ENCODE measurements around the gene FLNA. TPM values are rescaled to one million over a fixed set of nuclear protein-coding genes. Genes with fewer than 3 reads are reported as not detected.

Gene FLNA
- total and polyA plus RNA-seq, 2 donors (not counting 3 experiments of a cell fraction or from before 2014, with no cell fraction given) = 658 to 1,474 TPM

- no peaks in the 10 kb centered on the region for H4K20me1 ChIP-seq (replicated peaks; ENCODE audit: control insufficient read depth, extremely low read depth, insufficient read depth, low read length)
- dilution Hi-C loops (cut with MboI; ENCODE audit: extremely low pct_ligation_motif_present, low sequenced_read_pairs) = no loop called here
- DNase-seq (ENCODE audit: low read depth, low spot score) = no peak
These were observed 9.2 kb upstream of the FLNA start for GRCh38 chrX:154383359-154384283.

More at GRCh38 chrX:154383359-154384283, 9.2 kb upstream of the FLNA start:
- Histone ChIP-seq H2AFZ (ENCODE audit: low read depth, low read length) (no peak overlapping the region), H3K27ac (ENCODE audit: insufficient read depth, low read depth, low read length) (no peak overlapping the region), H3K36me3 (ENCODE audit: control insufficient read depth in 2 of 2, extremely low read depth in 1 of 2, insufficient read depth in 2 of 2, low read length in 2 of 2) (no peaks in the 10 kb centered on the region), H3K9me3 (replicated peaks; ENCODE audit: control insufficient read depth, insufficient read depth, low read length) (no peaks in the 10 kb centered on the region), H3K4me2 (ENCODE audit: insufficient read depth, low read length) (no peak overlapping the region), H3K27me3 (ENCODE audit: control insufficient read depth in 2 of 2, insufficient read depth in 2 of 2, low read length in 2 of 2) (no peaks in the 10 kb centered on the region), H3K4me3 (replicated peaks in 1 of 3; ENCODE audit: insufficient read depth in 1 of 3, low read depth in 1 of 3, low read length in 3 of 3) (no peak overlapping the region), H3K4me1 (ENCODE audit: control insufficient read depth, extremely low read depth, insufficient read depth, low read length) (no peaks in the 10 kb centered on the region), H3K9ac (replicated peaks; ENCODE audit: extremely low read depth, insufficient read depth, low read length) (no peak overlapping the region), H3K9me1 (replicated peaks; ENCODE audit: control insufficient read depth, extremely low read depth, insufficient read depth, low read length) (no peaks in the 10 kb centered on the region), H3K79me2 (ENCODE audit: control insufficient read depth, insufficient read depth, low read length) (peaks cover 17% of the 10 kb centered on the region)
- FAIRE-seq = no peak
- TF ChIP-seq POLR2AphosphoS5 (IDR thresholded peaks at IDR 0.05; ENCODE audit: insufficient read depth, low read depth, low read length) = no peak
- TF ChIP-seq, protein P1, sequence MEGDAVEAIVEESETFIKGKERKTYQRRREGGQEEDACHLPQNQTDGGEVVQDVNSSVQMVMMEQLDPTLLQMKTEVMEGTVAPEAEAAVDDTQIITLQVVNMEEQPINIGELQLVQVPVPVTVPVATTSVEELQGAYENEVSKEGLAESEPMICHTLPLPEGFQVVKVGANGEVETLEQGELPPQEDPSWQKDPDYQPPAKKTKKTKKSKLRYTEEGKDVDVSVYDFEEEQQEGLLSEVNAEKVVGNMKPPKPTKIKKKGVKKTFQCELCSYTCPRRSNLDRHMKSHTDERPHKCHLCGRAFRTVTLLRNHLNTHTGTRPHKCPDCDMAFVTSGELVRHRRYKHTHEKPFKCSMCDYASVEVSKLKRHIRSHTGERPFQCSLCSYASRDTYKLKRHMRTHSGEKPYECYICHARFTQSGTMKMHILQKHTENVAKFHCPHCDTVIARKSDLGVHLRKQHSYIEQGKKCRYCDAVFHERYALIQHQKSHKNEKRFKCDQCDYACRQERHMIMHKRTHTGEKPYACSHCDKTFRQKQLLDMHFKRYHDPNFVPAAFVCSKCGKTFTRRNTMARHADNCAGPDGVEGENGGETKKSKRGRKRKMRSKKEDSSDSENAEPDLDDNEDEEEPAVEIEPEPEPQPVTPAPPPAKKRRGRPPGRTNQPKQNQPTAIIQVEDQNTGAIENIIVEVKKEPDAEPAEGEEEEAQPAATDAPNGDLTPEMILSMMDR (IDR thresholded peaks at IDR 0.05; ENCODE audit: extremely low read depth in 1 of 2, insufficient read depth in 1 of 2, low read depth in 1 of 2, low read length in 2 of 2) = no peak
- TF ChIP-seq POLR2A (IDR thresholded peaks at IDR 0.05; ENCODE audit: low read depth, low read length) = no peak
- TF ChIP-seq FOS (IDR thresholded peaks at IDR 0.05; ENCODE audit: borderline replicate concordance, insufficient read depth, low read length) = no peak
- no peak for TF ChIP-seq MYC (IDR thresholded peaks at IDR 0.05; ENCODE audit: low read depth, low read length)
- TF ChIP-seq, protein P2, sequence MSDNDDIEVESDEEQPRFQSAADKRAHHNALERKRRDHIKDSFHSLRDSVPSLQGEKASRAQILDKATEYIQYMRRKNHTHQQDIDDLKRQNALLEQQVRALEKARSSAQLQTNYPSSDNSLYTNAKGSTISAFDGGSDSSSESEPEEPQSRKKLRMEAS (IDR thresholded peaks at IDR 0.05; ENCODE audit: insufficient read depth, insufficient read length) = no peak
- TF ChIP-seq JUN (IDR thresholded peaks at IDR 0.05; ENCODE audit: borderline replicate concordance, insufficient read depth, insufficient read length, low read depth) = no peak
- TF ChIP-seq EZH2 (IDR thresholded peaks at IDR 0.05; ENCODE audit: borderline replicate concordance, low read depth, low read length, severe bottlenecking) = no peak
- TF ChIP-seq GATA2 (IDR thresholded peaks at IDR 0.05; ENCODE audit: insufficient read depth, insufficient read length, low read depth, low read length) = no peak
- ChIA-PET POLR2A (no interaction called here), CTCF (interaction anchor here (1.1 to 2.6 kb wide), 4 partner anchors 10 to 148 kb away, joined by 3 to 16 read pairs (median 6); partner anchors contain the start of gene FLNA)
- no TSS peak for BruUV-seq (replicated peaks)
- intact Hi-C loops (cut with micrococcal nuclease) = no loop called here
